ENCODE measurements around the gene SP100. TPM values are rescaled to one million over a fixed set of nuclear protein-coding genes. Genes with fewer than 3 reads are reported as not detected.
"Not testable (repeated sequence)": the region's sequence is repeated elsewhere in the genome, so short reads cannot be mapped to it uniquely, and the experiment has no call there.

SP100 gene
- total RNA-seq, 4 donors from 2014 or later, result 70.1 to 102 (median 92.5) TPM

GRCh38 chr2:230400041-230400440, 16.0 kb upstream of the SP100 start:
- peaks cover 0 to 72% of the 10 kb centered on the region in 2 donors for H3K36me3 ChIP-seq
- 100% methylated on average over 2 of the region's 7 CpGs; no CpG with 5 or more reads in 1 of the 2 donors for WGBS, 2 donors (ENCODE audit: low coverage in 1 of 2)
- ATAC-seq, result no peak

DNA sequence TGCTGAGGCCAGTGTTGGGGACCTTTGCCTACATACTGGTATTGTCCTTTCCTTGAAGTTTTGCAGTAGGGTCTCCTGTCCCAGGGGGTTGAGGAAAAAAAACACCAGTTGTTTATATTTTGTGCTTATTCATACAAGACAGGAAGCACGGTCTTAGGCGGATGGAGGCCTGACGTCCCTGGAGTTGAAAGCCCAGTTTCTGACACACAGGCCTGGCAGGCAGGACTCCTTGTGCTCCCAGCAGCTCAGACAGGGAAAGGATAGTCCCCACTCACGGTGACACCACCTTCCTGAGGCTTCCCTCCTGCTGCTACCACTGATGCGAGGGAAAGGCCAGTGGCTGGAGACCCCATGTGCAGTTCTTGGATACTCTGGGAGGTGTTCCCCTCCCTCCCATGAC, 15.5 kb upstream of the SP100 start:
- no peak overlapping the region for H3K27ac ChIP-seq
- no peak overlapping the region for H3K4me3 ChIP-seq
- TF ChIP-seq POLR2AphosphoS5 (IDR thresholded peaks at IDR 0.05) (no peak), POLR2A (IDR thresholded peaks at IDR 0.05) (no peak), CTCF (IDR thresholded peaks at IDR 0.05) (no peak), EP300 (IDR thresholded peaks at IDR 0.05) (no peak)
- H3K27me3 ChIP-seq, result no peaks in the 10 kb centered on the region
- H3K9me3 ChIP-seq, result peaks cover 0 to 7% (median 0%) of the 10 kb centered on the region in 3 donors
- no peak for ATAC-seq
- H3K4me1 ChIP-seq, result no peaks in the 10 kb centered on the region
- WGBS, 2 donors (ENCODE audit: low coverage in 1 of 2), result no CpG with 5 or more reads among the region's 5 CpGs
- H3K36me3 ChIP-seq, result peaks cover 0 to 72% of the 10 kb centered on the region in 2 donors

More at GRCh38 chr2:230400041-230400440, 16.0 kb upstream of the SP100 start:
- H3K4me3 ChIP-seq, result no peak overlapping the region
- no peaks in the 10 kb centered on the region for H3K4me1 ChIP-seq
- H3K9me3 ChIP-seq, result peaks cover 0 to 7% (median 0%) of the 10 kb centered on the region in 3 donors
- TF ChIP-seq POLR2A (IDR thresholded peaks at IDR 0.05) (no peak), EP300 (IDR thresholded peaks at IDR 0.05) (no peak), CTCF (IDR thresholded peaks at IDR 0.05) (no peak), POLR2AphosphoS5 (IDR thresholded peaks at IDR 0.05) (no peak)
- no peaks in the 10 kb centered on the region for H3K27me3 ChIP-seq
- no peak overlapping the region for H3K27ac ChIP-seq

DNA sequence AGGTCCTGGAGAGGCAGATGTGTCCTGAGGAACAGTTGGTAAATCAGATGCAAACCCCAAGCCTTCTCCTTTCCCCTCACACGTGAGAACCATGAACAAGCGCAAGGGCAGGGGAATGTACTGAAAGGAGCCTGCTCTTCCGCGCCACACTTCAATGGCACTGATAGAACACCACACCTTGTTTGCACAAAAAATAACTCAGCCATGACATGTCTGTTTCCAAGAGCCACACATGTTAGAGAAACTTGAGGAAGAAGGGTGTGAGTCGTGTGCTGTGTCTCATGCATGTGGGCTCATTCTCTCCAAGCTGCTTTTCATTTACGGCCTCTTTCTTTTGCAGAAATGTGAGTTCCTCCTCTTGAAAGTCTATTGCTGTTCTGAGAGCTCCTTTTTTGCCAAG, 15.0 kb upstream of the SP100 start:
- ATAC-seq, H3K9me3 ChIP-seq, H3K4me3 ChIP-seq, H3K27ac ChIP-seq, H3K27me3 ChIP-seq, H3K4me1 ChIP-seq: not testable (repeated sequence)
- 69% methylated on average over 2 of the region's 6 CpGs; no CpG with 5 or more reads in 1 of the 2 donors for WGBS, 2 donors (ENCODE audit: low coverage in 1 of 2)
- H3K36me3 ChIP-seq, result peaks cover 0 to 70% of the 10 kb centered on the region in 2 donors

GRCh38 chr2:230403746-230404145, 12.3 kb upstream of the SP100 start:
- no peak for TF ChIP-seq POLR2AphosphoS5 (IDR thresholded peaks at IDR 0.05)
- TF ChIP-seq POLR2A (IDR thresholded peaks at IDR 0.05), result no peak
- no peak for TF ChIP-seq CTCF (IDR thresholded peaks at IDR 0.05)
- no peak for TF ChIP-seq EP300 (IDR thresholded peaks at IDR 0.05)
- peaks cover 0 to 51% of the 10 kb centered on the region in 2 donors for H3K36me3 ChIP-seq
- 90% methylated on average over 2 to 6 of the region's 7 CpGs for WGBS, 2 donors (ENCODE audit: low coverage in 1 of 2)

DNA sequence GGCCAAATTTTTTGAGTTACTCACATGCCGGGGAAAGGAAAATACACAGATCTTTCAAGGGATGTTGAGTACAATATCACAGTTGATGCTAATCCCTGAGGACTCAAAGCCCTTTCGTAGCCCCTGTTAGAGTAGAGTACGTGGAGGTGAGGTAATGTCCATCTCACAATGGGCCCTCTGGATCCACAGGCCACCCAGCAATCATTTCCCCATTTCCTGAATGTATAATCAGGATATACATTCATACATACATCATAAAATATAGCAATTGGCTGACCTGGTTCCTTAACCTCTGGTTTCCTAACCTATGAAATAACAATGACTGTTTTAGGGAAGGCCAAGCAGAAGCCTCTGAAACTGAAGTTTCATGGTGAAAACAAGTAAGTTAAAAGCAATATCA, 10.2 kb upstream of the SP100 start:
- Histone ChIP-seq H3K27ac (no peak overlapping the region), H3K27me3 (no peaks in the 10 kb centered on the region), H3K36me3 (peaks cover 0 to 32% of the 10 kb centered on the region in 2 donors), H3K9me3 (no peaks in the 10 kb centered on the region), H3K4me1 (peaks cover 0 to 21% (median 14%) of the 10 kb centered on the region in 3 donors), H3K4me3 (no peak overlapping the region)
- no peak for TF ChIP-seq POLR2A (IDR thresholded peaks at IDR 0.05)
- no peak for TF ChIP-seq CTCF (IDR thresholded peaks at IDR 0.05)
- TF ChIP-seq EP300 (IDR thresholded peaks at IDR 0.05), result no peak
- no peak for TF ChIP-seq POLR2AphosphoS5 (IDR thresholded peaks at IDR 0.05)
- no peak for ATAC-seq
- WGBS, 2 donors (ENCODE audit: low coverage in 1 of 2), result 68 to 80% methylated on average over 2 to 3 of the region's 3 CpGs

More at GRCh38 chr2:230403746-230404145, 12.3 kb upstream of the SP100 start:
- no peak overlapping the region for H3K4me3 ChIP-seq
- H3K9me3 ChIP-seq, result no peaks in the 10 kb centered on the region
- peaks cover 0 to 10% (median 6%) of the 10 kb centered on the region in 3 donors for H3K4me1 ChIP-seq
- no peak for ATAC-seq
- H3K27me3 ChIP-seq, result no peaks in the 10 kb centered on the region
- H3K27ac ChIP-seq, result no peak overlapping the region

All from gastroesophageal sphincter (tissue), 4 donors.